H1 (cell line): ENCODE measurements around the gene ZMPSTE24. TPM values are rescaled to one million over a fixed set of nuclear protein-coding genes. Genes with fewer than 3 reads are reported as not detected.

Experiments
- CTCF ChIA-PET: fragments of 300-600 bp; sonication (Branson Sonifier 250); formaldehyde crosslinking; loops from one replicate; lab custom pipeline; 2021; ENCODE audit not compliant: partially characterized antibody; lab: Charles Lee
- POLR2A ChIA-PET: fragments of 300-600 bp; sonication (Branson Sonifier 250); formaldehyde crosslinking; loops from one replicate; lab custom pipeline; 2021; ENCODE audit warnings: inconsistent platforms; ENCODE audit not compliant: partially characterized antibody; lab: Charles Lee
- DNase-seq, 2 experiments: peaks; one replicate each; pipeline versions ENCODE4 v3.0.0 to v3.0.0-alpha.2; 2010 to 2022; ENCODE audit warnings: low spot score in 2 of 2, low read depth in 1 of 2, mixed read lengths in 1 of 2
- FAIRE-seq: peaks from 2 replicates; lab custom pipeline; 2011; peaks lifted over from hg19 to GRCh38; lab: Jason Lieb, UNC
- H2AFZ ChIP-seq: 2 replicates; pipeline ENCODE4 v1.8.1; 2012; ENCODE audit warnings: low read length, inconsistent platforms
- H2AK5ac ChIP-seq: 2 replicates; pipeline ENCODE4 v1.6.1; 2013; ENCODE audit warnings: low read depth, low read length
- H2BK120ac ChIP-seq: replicated peaks from 2 replicates; pipeline ENCODE3; 2013; ENCODE audit warnings: low read depth, low read length, inconsistent platforms
- H2BK12ac ChIP-seq: 2 replicates; pipeline ENCODE4 v1.6.1; 2013; ENCODE audit warnings: low read depth, low read length
- H2BK15ac ChIP-seq: 2 replicates; pipeline ENCODE4 v1.6.1; 2013; ENCODE audit warnings: low read length
- H2BK20ac ChIP-seq: 2 replicates; pipeline ENCODE4 v1.6.1; 2013; ENCODE audit warnings: low read length
- H2BK5ac ChIP-seq: 2 replicates; pipeline ENCODE4 v1.6.1; 2013; ENCODE audit warnings: low read depth, low read length
- H3K14ac ChIP-seq: 2 replicates; pipeline ENCODE4 v1.6.1; 2013; ENCODE audit warnings: inconsistent platforms; ENCODE audit not compliant: insufficient read length
- H3K18ac ChIP-seq: 2 replicates; pipeline ENCODE4 v1.6.1; 2013; ENCODE audit warnings: low read length; ENCODE audit errors: extremely low read depth
- H3K23ac ChIP-seq: 2 replicates; pipeline ENCODE4 v1.6.1; 2013; ENCODE audit warnings: inconsistent platforms; ENCODE audit not compliant: insufficient read length
- H3K23me2 ChIP-seq: 2 replicates; pipeline ENCODE4 v1.6.1; 2013; ENCODE audit warnings: low read depth, low read length
- H3K27ac ChIP-seq: 2 replicates; pipeline ENCODE4 v1.6.1; 2011; ENCODE audit warnings: low read depth, low read length, inconsistent platforms
- H3K27me3 ChIP-seq, 4 experiments: replicated peaks in 1 of 4; 1 replicate in 1 of 4; 2 replicates in 3 of 4; pipeline versions ENCODE4 v1.6.1 to v1.8.1; 2011 to 2013; ENCODE audit warnings: low read length in 3 of 4, mild to moderate bottlenecking in 3 of 4, inconsistent platforms in 2 of 4, mixed read lengths in 2 of 4, moderate library complexity in 1 of 4; ENCODE audit not compliant: control insufficient read depth in 3 of 4, insufficient read depth in 3 of 4; ENCODE audit errors: extremely low read depth in 1 of 4
- H3K36me3 ChIP-seq, 4 experiments: 2 replicates each; pipeline versions ENCODE4 v1.6.1 to v1.8.1; 2011 to 2013; ENCODE audit warnings: mild to moderate bottlenecking in 4 of 4, low read length in 3 of 4, moderate library complexity in 2 of 4, control low read depth in 1 of 4, inconsistent platforms in 1 of 4; ENCODE audit not compliant: insufficient read depth in 4 of 4, control insufficient read depth in 2 of 4
- H3K4ac ChIP-seq: replicated peaks from 2 replicates; pipeline ENCODE3; 2013; ENCODE audit warnings: low read length, low read depth, mixed read lengths, inconsistent platforms; ENCODE audit not compliant: insufficient read length
- H3K4me1 ChIP-seq, 4 experiments: replicated peaks in 1 of 4; 1 replicate in 1 of 4; 2 replicates in 3 of 4; pipeline versions ENCODE4 v1.6.1 to v1.8.1; 2011 to 2013; ENCODE audit warnings: low read length in 3 of 4, inconsistent platforms in 2 of 4, mixed read lengths in 1 of 4; ENCODE audit not compliant: insufficient read depth in 4 of 4, control insufficient read depth in 3 of 4
- H3K4me2 ChIP-seq, 2 experiments: 2 replicates each; pipeline versions ENCODE4 v1.6.1 to v1.8.1; 2011 to 2013; ENCODE audit warnings: low read depth in 2 of 2, low read length in 2 of 2, control low read depth in 1 of 2, inconsistent platforms in 1 of 2, mild to moderate bottlenecking in 1 of 2; ENCODE audit not compliant: insufficient read depth in 1 of 2
- H3K4me3 ChIP-seq, 4 experiments: fragments of 200-600, 300-600 bp in 1 of 4; sonication (generic), shearing (Covaris generic), sonication (Bioruptor Twin) in 1 of 4; 2 replicates each; pipeline versions ENCODE4 v1.5.1 to v1.8.1; 2011 to 2016; ENCODE audit warnings: low read length in 4 of 4, low read depth in 3 of 4, control low read depth in 2 of 4, inconsistent platforms in 2 of 4, mild to moderate bottlenecking in 2 of 4, mixed read lengths in 1 of 4, moderate library complexity in 1 of 4; ENCODE audit not compliant: insufficient read depth in 2 of 4; ENCODE audit errors: extremely low read depth in 1 of 4
- H3K56ac ChIP-seq: replicated peaks from 2 replicates; pipeline ENCODE3; 2013; ENCODE audit warnings: low read depth, mild to moderate bottlenecking, mixed read lengths, low read length, inconsistent platforms; ENCODE audit not compliant: insufficient read length
- H3K79me1 ChIP-seq: 2 replicates; pipeline ENCODE4 v1.6.1; 2013; ENCODE audit warnings: low read depth, low read length, control low read depth
- H3K79me2 ChIP-seq, 2 experiments: 2 replicates each; pipeline versions ENCODE4 v1.6.1 to v1.8.1; 2012 to 2013; ENCODE audit warnings: low read length in 2 of 2, mild to moderate bottlenecking in 2 of 2, inconsistent platforms in 1 of 2; ENCODE audit not compliant: insufficient read depth in 2 of 2, control insufficient read depth in 1 of 2
- H3K9ac ChIP-seq, 4 experiments: replicated peaks in 1 of 4; 1 replicate in 1 of 4; 2 replicates in 3 of 4; pipeline versions ENCODE4 v1.6.1 to v1.8.1; 2011 to 2013; ENCODE audit warnings: low read depth in 3 of 4, low read length in 3 of 4, control low read depth in 2 of 4, mild to moderate bottlenecking in 2 of 4, moderate library complexity in 2 of 4, inconsistent platforms in 1 of 4; ENCODE audit errors: extremely low read depth in 1 of 4
- H3K9me3 ChIP-seq, 2 experiments: 2 replicates each; pipeline versions ENCODE4 v1.6.1 to v1.8.1; 2012 to 2013; ENCODE audit warnings: mild to moderate bottlenecking in 2 of 2, moderate library complexity in 2 of 2, control low read depth in 1 of 2, inconsistent platforms in 1 of 2, low read depth in 1 of 2, low read length in 1 of 2, mixed read lengths in 1 of 2; ENCODE audit not compliant: insufficient read depth in 2 of 2
- H4K20me1 ChIP-seq, 2 experiments: replicated peaks in 1 of 2; 2 replicates each; pipeline versions ENCODE3 to v1.8.1; 2011 to 2013; ENCODE audit warnings: inconsistent platforms in 2 of 2, low read length in 2 of 2, mild to moderate bottlenecking in 1 of 2; ENCODE audit not compliant: insufficient read depth in 2 of 2, control insufficient read depth in 1 of 2
- H4K5ac ChIP-seq: 2 replicates; pipeline ENCODE4 v1.6.1; 2013; ENCODE audit warnings: low read length, low read depth, mixed read lengths, inconsistent platforms; ENCODE audit not compliant: insufficient read length
- H4K8ac ChIP-seq: 2 replicates; pipeline ENCODE4 v1.8.0; 2013; ENCODE audit warnings: mild to moderate bottlenecking, moderate library complexity, low read length, inconsistent platforms; ENCODE audit not compliant: insufficient read depth; ENCODE audit errors: extremely low read depth
- H4K91ac ChIP-seq: replicated peaks from 2 replicates; pipeline ENCODE3; 2013; ENCODE audit warnings: low read length, mixed read lengths, inconsistent platforms; ENCODE audit not compliant: insufficient read length
- SP1 ChIP-seq: IDR thresholded peaks from 2 replicates; pipeline ENCODE4 v1.6.1; 2011; ENCODE audit warnings: low read depth, low read length
- WGBS, 2 experiments: shearing (Covaris generic) in 1 of 2; methylation state at CpG; one replicate each; pipeline versions ENCODE4 v1.1.6 to v1.1.7; 2013 to 2015; ENCODE audit warnings: low lambda C conversion rate in 2 of 2, mixed read lengths in 2 of 2, inconsistent platforms in 1 of 2, low coverage in 1 of 2, missing lambda C conversion rate in 1 of 2; ENCODE audit not compliant: insufficient replicate concordance in 2 of 2, insufficient coverage in 1 of 2, insufficient read length in 1 of 2; ENCODE audit errors: extremely low coverage in 1 of 2, missing lambda C conversion rate in 1 of 2; 5-methylcytosine and 5-hydroxymethylcytosine counted together
- polyA plus RNA-seq, 7 experiments: library from polyadenylated mRNA; depleted of rRNA in 3 of 7; stranded (reverse) in 5 of 7; unstranded in 2 of 7; fragments of >200 nt in 5 of 7; fragments of 200-250 nt in 2 of 7; gene quantifications; 1 replicate in 5 of 7; 2 replicates in 1 of 7; 4 replicates in 1 of 7; pipeline versions ENCODE4 v1.2.1 to v1.2.3, GENCODE V29; 2011 to 2013; ENCODE audit warnings: missing spikeins in 2 of 7, mixed read lengths in 2 of 7
- total RNA-seq: library from RNA; stranded (reverse); fragmentation: NEBNext Ultra II Directional; extraction: Animal tissue kit (Norgen Biotek cat#: 25700); gene quantifications from 2 replicates; pipeline ENCODE4 v1.2.1, GENCODE V29; 2021

The ZMPSTE24 gene
- total and polyA plus RNA-seq, 2 of the 8 experiments (the other 6 are each of a cell fraction or from before 2014, with no cell fraction given): 12.7 to 42.9 TPM

DNA sequence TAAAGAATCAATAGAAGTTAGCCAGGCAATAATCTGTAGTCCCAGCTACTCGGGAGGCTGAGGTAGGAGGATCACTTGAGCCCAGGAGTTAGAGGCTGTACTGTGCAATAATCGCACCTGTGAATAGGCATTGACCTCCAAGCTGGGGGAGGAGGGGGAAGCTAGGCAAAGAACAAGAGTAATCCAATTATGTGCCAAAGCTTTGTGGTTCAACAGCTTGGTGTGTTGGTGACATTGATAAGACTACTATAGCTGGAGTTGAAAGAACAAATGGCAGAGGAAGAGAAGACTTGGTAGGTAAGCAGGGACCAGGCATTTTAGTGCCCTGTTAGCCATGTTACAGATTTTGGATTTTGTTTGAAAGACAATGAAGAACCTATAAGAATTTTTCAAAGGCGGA lies 12.3 kb upstream of the ZMPSTE24 start:
- Histone ChIP-seq H3K4ac (no peak overlapping the region), H3K9me3 (no peaks in the 10 kb centered on the region), H3K4me2 (no peak overlapping the region), H3K4me1 (no peaks in the 10 kb centered on the region), H3K79me1 (no peaks in the 10 kb centered on the region), H3K23me2 (no peaks in the 10 kb centered on the region), H4K20me1 (no peaks in the 10 kb centered on the region), H3K56ac (no peak overlapping the region), H3K9ac (no peak overlapping the region), H3K27ac (no peak overlapping the region), H2AFZ (no peak overlapping the region), H2BK20ac (no peak overlapping the region), H4K8ac (no peak overlapping the region), H3K4me3 (no peak overlapping the region), H2BK15ac (no peak overlapping the region), H4K91ac (no peak overlapping the region), H2BK120ac (no peak overlapping the region), H3K14ac (no peak overlapping the region), H3K18ac (no peak overlapping the region), H3K79me2 (no peaks in the 10 kb centered on the region), H2BK12ac (no peak overlapping the region), H4K5ac (no peak overlapping the region), H3K27me3 (peaks cover 0 to 1% (median 0%) of the 10 kb centered on the region in 4 experiments; a peak in 1 of 7 replicates), H2BK5ac (no peak overlapping the region), H3K23ac (no peak overlapping the region), H3K36me3 (no peaks in the 10 kb centered on the region), H2AK5ac (no peak overlapping the region)
- POLR2A ChIA-PET: no interaction called here
- DNase-seq: no peak
- CTCF ChIA-PET: interaction anchor here (0.6 to 1.4 kb wide), 3 partner anchors 38 to 96 kb away, joined by 3 read pairs; no protein-coding TSS in a partner anchor
- TF ChIP-seq SP1: no peak
- no peak for FAIRE-seq
- WGBS, 2 experiments: 86% methylated on average over 3 of the region's 3 CpGs; no CpG with 5 or more reads in 1 of the 2 experiments
